NCI-H748 (cell line): ENCODE results near the gene LAMTOR4.
"Not testable (repeated sequence)": the region's sequence is repeated elsewhere in the genome, so short reads cannot be mapped to it uniquely, and the experiment has no call there.

Experiments used
- DNase-seq: peaks from one replicate; lab custom pipeline; 2025; ENCODE audit not compliant: unreplicated experiment; lab: John Stamatoyannopoulos, UW

Gene LAMTOR4

GRCh38 chr7:100192969-100193368 is 44.3 kb downstream of the LAMTOR4 start:
- DNase-seq, result no peak

GRCh38 chr7:100195222-100195621 is 46.5 kb downstream of the LAMTOR4 start:
- no peak for DNase-seq

GRCh38 chr7:100195901-100196322 is 47.2 kb downstream of the LAMTOR4 start:
- not testable (repeated sequence) for DNase-seq

GRCh38 chr7:100198266-100198665 is 49.5 kb downstream of the LAMTOR4 start:
- DNase-seq, result no peak

GRCh38 chr7:100200693-100201092 is 52.0 kb downstream of the LAMTOR4 start:
- no peak for DNase-seq
